OCI-M2 (cell line): ENCODE data around the gene NEDD1.

Experiments
- DNase-seq: peaks from one replicate; lab custom pipeline; 2025; ENCODE audit not compliant: unreplicated experiment; lab: John Stamatoyannopoulos, UW

NEDD1 gene

GRCh38 chr12:96906849-96907670 is at the start of gene NEDD1:
Gene NEDD1, plus strand, starts transcription at chr12:96907257. Its CDS starts 2,503 bp downstream, at chr12:96909760.
- no peak for DNase-seq

GRCh38 chr12:96858162-96858561 is 48.9 kb upstream of the NEDD1 start:
- no peak for DNase-seq

- no peak for DNase-seq
Measured at GRCh38 chr12:96861656-96862055, 45.4 kb upstream of the NEDD1 start.

- no peak for DNase-seq
Measured at GRCh38 chr12:96862326-96862725, 44.7 kb upstream of the NEDD1 start.

- no peak for DNase-seq
Measured at GRCh38 chr12:96864335-96864734, 42.7 kb upstream of the NEDD1 start.

DNA sequence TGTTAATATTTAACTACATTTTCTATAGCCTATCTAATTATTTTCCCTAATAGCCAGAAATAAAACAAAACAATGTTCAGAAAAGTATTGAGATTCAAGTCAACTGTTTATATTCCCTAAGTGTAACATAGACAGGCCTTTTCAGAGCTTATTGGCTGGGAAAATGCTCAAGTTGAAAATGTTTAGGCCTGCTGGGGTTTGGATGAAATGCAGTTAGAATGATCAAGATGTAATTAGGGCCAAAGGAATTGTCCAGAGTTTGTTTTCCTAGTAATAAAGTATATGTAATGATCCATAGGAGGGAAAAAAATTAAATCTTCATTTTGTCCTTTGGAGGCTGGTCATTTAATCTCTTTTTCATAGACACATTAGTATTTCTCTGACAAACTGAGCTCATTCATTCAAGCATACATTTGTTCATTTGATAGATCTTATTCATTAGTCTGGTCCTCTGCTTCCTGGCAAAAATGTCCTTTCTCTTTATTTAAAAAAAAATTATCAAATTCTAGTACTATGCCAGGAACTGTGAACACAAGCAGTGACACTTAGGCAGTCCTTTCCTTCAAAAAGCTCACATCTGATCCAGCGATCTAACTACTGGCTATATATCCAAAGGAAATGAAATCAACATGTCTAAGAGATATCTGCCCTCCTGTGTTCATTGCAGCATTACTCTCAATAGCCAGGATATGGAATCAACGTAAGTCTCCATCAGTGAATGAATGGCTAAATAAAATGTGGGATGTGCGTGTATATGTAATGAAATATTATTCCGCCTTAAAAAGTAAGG is 40.1 kb upstream of the NEDD1 start:
- no peak for DNase-seq

DNA sequence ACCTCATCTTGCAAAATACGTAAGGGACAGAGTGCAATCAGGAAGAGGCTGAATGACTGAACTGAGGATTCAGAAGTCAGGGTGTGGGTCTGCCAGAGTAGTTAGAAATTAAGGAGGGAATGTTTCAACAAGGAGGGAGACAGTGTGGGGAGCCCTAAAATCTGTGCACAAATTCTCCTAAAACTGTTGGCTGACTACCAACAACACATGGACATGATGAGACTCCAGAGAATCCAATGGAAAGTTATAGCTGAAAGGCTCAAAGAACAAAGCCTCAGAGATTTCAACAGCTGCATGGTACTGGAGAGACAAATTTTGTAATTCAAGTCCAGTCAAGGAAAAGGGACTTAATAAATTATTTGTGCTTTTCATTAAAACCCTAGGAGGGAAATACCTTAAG is 36.1 kb upstream of the NEDD1 start:
- no peak for DNase-seq

- no peak for DNase-seq
Measured at GRCh38 chr12:96872961-96873360, 34.1 kb upstream of the NEDD1 start.

DNA sequence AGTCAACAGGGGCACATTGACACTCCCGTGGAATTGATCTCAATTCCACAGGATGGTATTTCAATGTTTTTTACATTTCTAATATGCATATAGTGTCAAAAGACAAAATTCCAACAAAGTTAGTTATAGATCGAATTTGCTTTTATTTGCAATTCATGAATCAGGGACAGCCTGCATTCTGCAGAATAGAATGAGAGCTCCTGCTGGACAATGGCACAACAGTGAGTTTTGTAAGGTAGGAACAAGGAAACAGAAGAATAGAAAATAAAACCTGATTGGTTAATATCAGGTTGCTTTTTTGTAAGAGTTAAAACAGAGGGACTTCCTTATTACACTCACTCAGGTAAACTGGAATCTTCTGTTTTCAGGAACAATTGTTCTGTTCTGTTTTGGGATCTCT is 32.8 kb upstream of the NEDD1 start:
- no peak for DNase-seq

DNA sequence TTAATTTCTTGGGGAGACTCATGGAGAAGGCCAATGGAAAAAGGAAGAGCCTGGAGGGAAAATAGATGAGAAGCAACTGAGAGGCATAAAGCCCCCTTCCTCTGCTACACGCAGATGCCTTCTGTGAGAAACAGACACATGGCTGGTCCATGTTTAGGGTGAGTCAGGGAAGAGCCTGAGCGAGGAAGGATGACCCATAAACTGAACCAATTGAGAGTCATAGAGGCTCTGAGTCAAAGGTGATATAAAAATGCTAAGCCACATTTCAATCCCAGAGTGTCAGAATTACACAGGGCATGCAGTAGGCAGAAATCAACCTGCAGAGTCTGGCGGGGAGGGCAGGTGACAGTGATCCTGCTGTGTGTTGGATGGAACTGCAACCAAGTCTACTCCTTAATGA is 30.1 kb upstream of the NEDD1 start:
- no peak for DNase-seq

DNA sequence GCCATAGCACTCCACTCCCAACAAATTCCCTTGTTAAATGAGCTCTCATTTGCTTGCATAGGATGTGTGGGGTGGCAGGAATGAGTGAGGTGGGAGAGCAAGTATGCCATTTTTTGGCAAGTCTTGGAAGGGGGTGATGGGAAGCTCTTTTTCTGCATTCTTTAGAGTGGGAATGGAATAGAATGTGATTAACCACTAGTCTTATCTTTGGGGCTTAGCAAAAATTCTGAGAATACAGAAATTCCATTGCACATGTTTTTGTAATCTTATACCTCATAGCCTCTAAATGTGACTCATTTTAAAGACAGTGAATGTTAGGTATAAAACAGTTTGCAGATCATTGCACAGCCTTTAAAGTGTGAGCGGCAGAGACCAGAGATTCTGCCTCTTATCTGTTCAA is 28.4 kb upstream of the NEDD1 start:
- no peak for DNase-seq

GRCh38 chr12:96879301-96879700 is 27.8 kb upstream of the NEDD1 start:
- no peak for DNase-seq

DNA sequence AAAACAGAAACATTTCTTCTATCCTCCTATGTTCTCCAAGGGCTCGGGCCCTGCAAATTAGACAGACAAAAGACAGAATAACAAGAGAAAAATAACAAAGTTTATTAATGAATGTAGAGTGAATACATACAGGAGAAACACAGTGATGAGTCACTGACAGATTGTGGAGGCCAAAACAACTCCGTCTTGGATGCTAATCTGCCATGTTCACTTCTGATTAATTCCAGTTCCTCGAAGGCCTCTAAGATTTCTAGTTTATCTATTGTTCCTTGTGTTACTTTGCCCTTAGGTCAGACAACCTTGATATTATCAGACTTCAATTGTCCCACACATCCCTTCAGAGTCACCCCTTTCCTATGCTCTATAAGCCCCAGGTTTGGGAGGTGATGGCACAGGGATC is 26.8 kb upstream of the NEDD1 start:
- no peak for DNase-seq

- DNase-seq = no peak
Measured at GRCh38 chr12:96881608-96882007, 25.4 kb upstream of the NEDD1 start.

DNA sequence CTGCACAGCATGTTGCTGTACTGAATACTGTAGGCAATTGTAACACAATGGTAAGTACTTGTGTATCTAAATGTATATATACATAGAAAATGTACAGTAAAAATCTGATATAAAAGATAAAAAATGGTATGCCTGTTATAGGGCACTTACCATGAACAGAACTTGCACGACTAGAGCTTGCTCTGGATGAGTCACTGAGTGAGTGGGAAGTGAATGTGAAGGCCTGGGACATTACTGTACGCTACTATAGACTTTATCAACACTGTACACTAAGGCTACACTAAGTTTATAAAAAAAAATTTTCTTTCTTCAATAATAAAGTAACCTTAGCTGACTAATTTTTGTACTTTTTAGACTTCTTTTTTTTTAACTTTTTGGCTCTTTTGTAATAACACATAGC is 24.2 kb upstream of the NEDD1 start:
- no peak for DNase-seq

GRCh38 chr12:96883571-96883970 is 23.5 kb upstream of the NEDD1 start:
- DNase-seq = no peak

- no peak for DNase-seq
Measured at GRCh38 chr12:96886998-96887677, 19.9 kb upstream of the NEDD1 start.

GRCh38 chr12:96889273-96889933 is 17.7 kb upstream of the NEDD1 start:
- DNase-seq = no peak

DNA sequence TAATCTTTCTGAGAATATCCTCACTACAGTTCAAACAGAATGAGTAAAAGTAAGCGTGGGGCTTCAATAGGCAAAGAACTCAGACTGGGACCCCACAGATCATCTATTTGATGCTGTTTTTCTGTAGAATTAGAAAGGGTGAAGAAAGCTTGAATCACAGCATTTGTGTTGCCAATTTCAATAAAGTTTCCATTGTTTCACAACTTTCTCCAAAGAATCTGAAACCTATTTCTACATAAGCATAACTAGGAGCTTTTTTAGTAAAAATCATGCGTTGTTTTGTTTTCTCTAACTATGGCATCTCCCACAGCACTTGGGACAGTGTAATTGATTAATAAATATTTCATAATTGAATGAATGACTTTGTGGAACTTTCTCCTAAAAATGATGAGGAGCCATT is 16.7 kb upstream of the NEDD1 start:
- DNase-seq = no peak

- DNase-seq = no peak
Measured at GRCh38 chr12:96892104-96892503, 15.0 kb upstream of the NEDD1 start.

GRCh38 chr12:96897421-96897820 is 9.6 kb upstream of the NEDD1 start:
- no peak for DNase-seq
